GM18505 (cell line): Measurements from ENCODE around the gene CNKSR2.
"Not testable (repeated sequence)": the region's sequence is repeated elsewhere in the genome, so short reads cannot be mapped to it uniquely, and the experiment has no call there.

Source experiments
- ATAC-seq: cut with Tn5 transposase; IDR thresholded peaks from one replicate; pipeline ENCODE4 v1.9.1; 2021; ENCODE audit not compliant: unreplicated experiment
- POLR2A ChIP-seq: IDR thresholded peaks from 4 replicates; pipeline ENCODE4 v1.6.1; 2011; ENCODE audit warnings: borderline replicate concordance; ENCODE audit not compliant: insufficient read depth, insufficient read length; ENCODE audit errors: extremely low read depth

CNKSR2 gene

GRCh38 chrX:21490341-21490740, 116.1 kb downstream of the CNKSR2 start:
- no peak for TF ChIP-seq POLR2A
- ATAC-seq: no peak

GRCh38 chrX:21493226-21493830, 119.1 kb downstream of the CNKSR2 start:
- no peak for TF ChIP-seq POLR2A
- no peak for ATAC-seq

- no peak for TF ChIP-seq POLR2A
These were observed 129.4 kb downstream of the CNKSR2 start for GRCh38 chrX:21503593-21503992.

GRCh38 chrX:21509912-21510311, 135.7 kb downstream of the CNKSR2 start:
- no peak for TF ChIP-seq POLR2A
- no peak for ATAC-seq

More at GRCh38 chrX:21503593-21503992, 129.4 kb downstream of the CNKSR2 start:
- no peak for ATAC-seq

GRCh38 chrX:21524008-21524407, 149.8 kb downstream of the CNKSR2 start:
- no peak for TF ChIP-seq POLR2A
- ATAC-seq: no peak

- no peak for TF ChIP-seq POLR2A
- no peak for ATAC-seq
These were observed 153.9 kb downstream of the CNKSR2 start for GRCh38 chrX:21528076-21528475.

GRCh38 chrX:21529771-21530170, 155.6 kb downstream of the CNKSR2 start:
- no peak for TF ChIP-seq POLR2A
- no peak for ATAC-seq

GRCh38 chrX:21544642-21545041, 170.4 kb downstream of the CNKSR2 start:
- not testable (repeated sequence) for ATAC-seq

- no peak for TF ChIP-seq POLR2A
- no peak for ATAC-seq
These were observed 185.2 kb downstream of the CNKSR2 start for GRCh38 chrX:21559417-21559816.

- TF ChIP-seq POLR2A: no peak
- no peak for ATAC-seq
These were observed 190.8 kb downstream of the CNKSR2 start for GRCh38 chrX:21565025-21565424.

GRCh38 chrX:21574793-21575192, 200.6 kb downstream of the CNKSR2 start:
- no peak for TF ChIP-seq POLR2A
- no peak for ATAC-seq

- TF ChIP-seq POLR2A: no peak
- ATAC-seq: no peak
These were observed 207.3 kb downstream of the CNKSR2 start for GRCh38 chrX:21581479-21581878.

GRCh38 chrX:21586001-21586400, 211.8 kb downstream of the CNKSR2 start:
- TF ChIP-seq POLR2A: no peak
- ATAC-seq: no peak

GRCh38 chrX:21590012-21590776, 216.0 kb downstream of the CNKSR2 start:
- no peak for TF ChIP-seq POLR2A
- ATAC-seq: no peak
